ELR (cell line): ENCODE measurements around the gene PITRM1.
"Not testable (repeated sequence)": the region's sequence is repeated elsewhere in the genome, so short reads cannot be mapped to it uniquely, and the experiment has no call there.

ENCODE experiments used
- DNase-seq: peaks from one replicate; pipeline ENCODE4 v3.0.0-alpha.2; 2015; ENCODE audit warnings: low read depth

PITRM1 gene

DNA sequence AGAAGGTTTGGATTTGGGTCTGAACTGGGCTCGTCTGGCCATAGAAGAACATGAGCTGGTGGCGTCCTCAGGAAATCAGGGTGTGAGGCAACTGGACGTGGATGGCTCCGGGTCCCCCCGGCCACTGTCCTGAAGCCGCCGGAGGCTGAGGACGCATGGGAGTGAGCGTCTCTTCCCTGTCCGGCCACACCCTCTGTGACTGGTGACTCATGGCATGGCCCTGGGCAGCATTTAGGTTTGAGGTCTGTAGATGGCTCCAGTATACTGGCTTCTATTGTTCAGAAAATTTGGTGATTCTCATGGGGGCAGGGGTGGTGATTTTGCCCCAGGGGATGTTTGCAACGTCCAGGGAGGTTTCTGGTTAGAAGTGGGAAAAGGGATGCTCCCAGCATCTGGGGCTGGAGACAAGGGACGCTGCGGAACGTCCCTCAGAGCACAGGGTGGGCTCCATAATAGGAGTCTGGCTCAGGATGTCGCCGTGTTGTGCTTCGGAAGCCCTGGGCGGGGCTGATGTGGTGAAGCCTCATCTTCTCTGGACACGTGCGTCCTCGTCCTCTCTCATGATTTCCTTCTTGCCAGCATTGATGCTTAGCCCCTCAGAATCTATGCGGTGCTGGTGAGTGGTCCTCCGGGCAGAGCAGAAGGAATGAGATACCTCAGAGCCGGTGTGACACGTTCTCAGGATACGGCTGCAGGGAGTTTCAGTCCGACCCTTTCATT is 49.9 kb downstream of the PITRM1 start:
- DNase-seq: peak; percentile 28

GRCh38 chr10:3122034-3122433 is 50.5 kb downstream of the PITRM1 start:
- DNase-seq: no peak

- peak; percentile 56 for DNase-seq
Observed at GRCh38 chr10:3119796-3120459, 52.7 kb downstream of the PITRM1 start.

GRCh38 chr10:3118641-3119091 is 53.9 kb downstream of the PITRM1 start:
- DNase-seq: no peak

- no peak for DNase-seq
Observed at GRCh38 chr10:3117486-3117885, 55.1 kb downstream of the PITRM1 start.

- DNase-seq: no peak
Observed at GRCh38 chr10:3116508-3117100, 56.0 kb downstream of the PITRM1 start.

- DNase-seq: no peak
Observed at GRCh38 chr10:3115685-3116084, 56.9 kb downstream of the PITRM1 start.

DNA sequence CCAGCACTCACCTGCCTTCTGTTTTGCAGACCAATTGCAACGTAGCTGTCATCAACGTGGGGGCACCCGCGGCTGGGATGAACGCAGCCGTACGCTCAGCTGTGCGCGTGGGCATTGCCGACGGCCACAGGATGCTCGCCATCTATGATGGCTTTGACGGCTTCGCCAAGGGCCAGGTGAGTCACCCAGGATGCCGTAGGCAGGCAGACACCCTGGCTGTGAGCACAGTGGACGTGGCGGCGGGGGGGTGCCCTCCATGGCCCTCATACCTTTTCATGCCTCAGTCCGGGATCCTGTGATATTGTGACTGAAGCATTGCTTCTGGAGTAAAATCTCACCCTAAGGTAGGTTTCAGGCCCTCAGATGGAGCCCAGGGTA is 59.2 kb downstream of the PITRM1 start:
- no peak for DNase-seq

DNA sequence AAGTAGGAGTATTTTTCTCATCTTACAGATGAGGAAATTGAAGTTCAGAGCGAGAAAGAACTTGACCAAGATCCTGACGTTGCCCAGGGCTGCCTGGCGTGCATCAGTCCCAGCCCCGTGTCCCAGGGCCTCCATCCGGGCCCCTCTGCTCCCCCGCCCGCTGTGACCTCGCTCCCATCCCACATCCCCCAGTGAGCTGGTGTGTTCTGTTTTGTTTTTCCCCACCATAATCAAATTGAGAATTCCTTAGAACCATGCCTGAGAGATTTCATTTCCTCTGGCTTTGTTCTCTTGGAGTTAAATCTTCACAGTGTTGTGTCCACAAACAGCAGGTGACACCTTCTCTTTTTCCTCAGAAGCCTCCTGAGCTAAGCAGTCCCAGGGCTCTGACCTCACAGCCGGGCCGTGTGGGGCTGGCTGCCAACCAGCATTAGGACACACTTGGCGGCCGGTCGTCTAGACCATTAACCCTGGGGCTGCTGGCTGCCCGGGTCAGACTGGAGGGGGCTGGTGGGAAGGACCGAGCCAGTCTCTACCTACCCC is 60.9 kb downstream of the PITRM1 start:
- no peak for DNase-seq

GRCh38 chr10:3110782-3111620 is 61.6 kb downstream of the PITRM1 start:
- no peak for DNase-seq

GRCh38 chr10:3109633-3110032 is 62.9 kb downstream of the PITRM1 start:
- DNase-seq: no peak

DNA sequence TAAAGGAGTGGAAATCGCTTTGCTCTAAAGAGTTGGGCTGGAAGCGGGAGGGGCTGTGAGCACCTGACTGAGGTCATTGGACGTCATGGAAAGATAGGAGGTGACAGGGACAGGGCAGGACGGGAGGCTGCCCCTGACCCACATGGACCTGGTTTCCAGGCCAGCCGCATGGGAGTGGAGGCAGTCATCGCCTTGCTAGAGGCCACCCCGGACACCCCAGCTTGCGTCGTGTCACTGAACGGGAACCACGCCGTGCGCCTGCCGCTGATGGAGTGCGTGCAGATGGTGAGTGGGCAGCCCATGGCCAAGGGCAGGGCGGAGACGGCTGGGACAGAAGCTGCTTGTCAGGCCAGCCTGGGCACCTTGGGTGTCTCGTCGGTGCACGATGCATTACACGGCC is 63.4 kb downstream of the PITRM1 start:
- no peak for DNase-seq

DNA sequence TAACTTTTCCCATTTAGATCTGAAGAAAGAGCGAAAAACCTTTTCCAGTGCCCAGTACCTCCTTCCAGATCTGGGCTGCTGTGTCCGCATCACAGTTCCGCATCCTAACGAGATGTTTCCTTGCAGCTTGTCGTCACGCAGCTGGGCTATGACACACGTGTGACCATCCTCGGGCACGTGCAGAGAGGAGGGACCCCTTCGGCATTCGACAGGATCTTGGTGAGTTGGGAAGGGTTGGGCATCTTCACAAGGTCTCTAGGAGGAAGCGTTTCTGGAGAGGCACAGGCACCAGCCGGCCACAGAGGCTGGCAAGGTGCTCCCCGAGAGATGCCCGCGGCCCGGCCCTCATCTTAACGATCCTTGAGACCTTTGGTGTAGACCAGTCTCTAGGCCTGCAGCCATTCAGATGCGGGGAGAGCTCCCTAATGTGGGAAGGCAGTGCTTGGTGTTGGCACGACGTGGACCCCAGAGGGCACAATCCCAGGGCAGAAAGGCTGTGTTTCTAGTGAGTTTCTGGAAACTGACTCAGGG is 63.9 kb downstream of the PITRM1 start:
- DNase-seq: no peak

DNA sequence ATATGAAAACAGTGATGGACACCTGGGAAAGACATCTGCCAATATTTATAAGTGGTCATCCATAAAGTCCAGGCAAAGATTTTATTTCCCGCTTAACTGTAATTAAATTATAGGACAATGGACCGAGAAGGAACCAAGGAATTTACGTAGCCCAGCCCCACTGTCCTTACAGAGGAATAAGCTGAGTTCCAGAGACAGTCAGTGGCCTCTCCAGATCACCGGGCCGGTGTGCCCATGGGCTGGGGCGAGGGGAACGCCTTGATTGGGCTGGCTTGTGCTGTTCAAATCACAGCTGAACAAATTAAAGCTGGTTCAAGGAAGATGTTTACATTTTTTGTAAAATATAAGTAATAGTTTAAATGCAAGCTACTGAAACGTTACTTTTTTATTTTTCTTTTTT is 64.5 kb downstream of the PITRM1 start:
- no peak for DNase-seq

- no peak for DNase-seq
Observed at GRCh38 chr10:3107426-3107961, 65.1 kb downstream of the PITRM1 start.

GRCh38 chr10:3106928-3107425 is 65.6 kb downstream of the PITRM1 start:
- DNase-seq: no peak

DNA sequence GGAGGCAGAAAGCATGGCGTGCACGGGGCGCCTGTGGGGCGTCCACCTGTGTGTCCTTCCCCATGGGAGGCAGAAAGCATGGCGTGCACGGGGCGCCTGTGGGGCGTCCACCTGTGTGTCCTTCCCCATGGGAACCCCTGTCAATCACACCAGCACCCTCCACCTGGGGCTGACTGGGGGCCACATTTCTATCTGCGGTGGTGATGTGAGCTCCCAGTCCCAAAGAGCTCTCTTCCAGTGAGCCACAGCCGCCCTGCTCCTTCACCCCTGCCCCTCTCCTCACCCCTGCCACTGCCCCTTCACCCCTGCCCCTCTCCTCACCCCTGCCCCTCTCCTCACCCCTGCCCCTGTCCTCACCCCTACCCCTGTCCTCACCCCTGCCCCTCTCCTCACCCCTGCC is 66.3 kb downstream of the PITRM1 start:
- DNase-seq: not testable (repeated sequence)

DNA sequence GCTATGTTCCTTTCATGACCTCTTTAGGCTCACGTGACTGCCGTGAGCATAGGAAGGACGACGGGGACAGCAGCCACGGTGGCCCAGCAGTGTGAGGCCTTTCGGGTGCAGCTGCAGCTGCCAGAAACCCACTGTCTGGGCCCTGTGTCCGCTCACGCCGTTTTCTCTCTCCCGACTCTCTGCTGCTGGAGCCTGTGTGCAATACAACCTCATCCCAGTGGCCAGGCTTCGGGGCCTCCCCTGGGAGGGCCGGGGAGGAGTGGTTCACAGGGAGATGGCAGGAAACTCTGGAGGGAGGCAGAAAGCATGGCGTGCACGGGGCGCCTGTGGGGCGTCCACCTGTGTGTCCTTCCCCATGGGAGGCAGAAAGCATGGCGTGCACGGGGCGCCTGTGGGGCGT is 66.7 kb downstream of the PITRM1 start:
- no peak for DNase-seq

GRCh38 chr10:3105166-3105565 is 67.4 kb downstream of the PITRM1 start:
- no peak for DNase-seq

DNA sequence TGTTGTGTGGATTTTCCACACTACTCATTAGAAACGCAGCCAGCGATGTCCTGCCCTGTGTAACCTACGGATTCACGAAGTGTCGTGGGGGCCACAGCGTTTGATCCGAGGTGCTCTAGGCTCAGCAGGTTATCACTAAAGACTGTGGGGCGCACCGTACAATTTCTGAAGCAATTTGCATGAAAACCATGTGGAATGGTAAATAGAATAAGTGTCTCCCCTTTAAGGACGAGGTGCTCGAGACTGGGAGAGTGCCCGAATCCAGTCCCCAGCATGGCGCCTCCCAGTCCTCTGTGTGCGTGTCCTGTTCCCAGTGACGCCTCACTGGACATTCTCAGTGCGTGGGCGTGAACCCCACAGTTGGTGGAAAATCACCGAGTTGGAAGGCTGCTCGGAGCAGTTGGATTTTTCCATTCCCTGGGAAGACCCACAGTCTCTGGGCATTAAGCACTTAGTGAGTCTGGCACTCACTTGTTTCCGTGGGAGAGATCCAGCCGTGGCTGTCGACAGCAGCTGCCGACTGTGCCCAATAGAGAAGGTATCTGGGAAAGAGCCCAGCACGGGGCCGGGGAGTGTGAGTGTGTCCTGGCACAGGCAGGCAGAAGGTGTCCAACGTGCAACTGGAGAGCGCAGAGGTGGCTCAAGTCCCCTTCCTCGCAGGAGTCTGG is 68.2 kb downstream of the PITRM1 start:
- DNase-seq: no peak

DNA sequence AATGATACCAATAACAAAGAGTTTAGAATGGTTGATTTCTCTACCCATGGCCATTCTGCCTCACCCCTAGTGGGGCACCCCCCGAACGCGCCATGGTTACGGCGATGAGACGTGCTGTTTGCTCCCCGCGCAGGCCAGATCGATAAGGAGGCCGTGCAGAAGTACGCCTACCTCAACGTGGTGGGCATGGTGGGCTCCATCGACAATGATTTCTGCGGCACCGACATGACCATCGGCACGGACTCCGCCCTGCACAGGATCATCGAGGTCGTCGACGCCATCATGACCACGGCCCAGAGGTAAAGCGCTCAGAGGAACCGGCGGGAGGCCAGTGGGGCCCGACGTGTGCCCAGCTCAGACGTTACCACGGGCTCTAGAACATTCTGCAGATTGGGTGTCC is 68.9 kb downstream of the PITRM1 start:
- DNase-seq: no peak
